Measurements from ENCODE around the gene MARCHF3.
"Not testable (repeated sequence)": the region's sequence is repeated elsewhere in the genome, so short reads cannot be mapped to it uniquely, and the experiment has no call there.

Gene MARCHF3

GRCh38 chr5:126911986-126912385 lies 118.4 kb downstream of the MARCHF3 start:
- DNase-seq (ENCODE audit: low read depth, low spot score): no peak
- no peaks in the 10 kb centered on the region for H3K9me3 ChIP-seq (ENCODE audit: low read depth, low read length)
- no peak overlapping the region for H3K9ac ChIP-seq (ENCODE audit: insufficient read length)
- no peaks in the 10 kb centered on the region for H3K36me3 ChIP-seq (ENCODE audit: insufficient read depth, low read length)
- TF ChIP-seq FOXP2 (optimal IDR thresholded peaks at IDR 0.05; ENCODE audit: control extremely low read depth, extremely low read length, insufficient read depth) (no peak), POLR2AphosphoS5 (IDR thresholded peaks at IDR 0.05; ENCODE audit: borderline replicate concordance, low read depth, low read length) (no peak), EZH2 (IDR thresholded peaks at IDR 0.05) (no peak)
- no peak overlapping the region for H3K4me3 ChIP-seq
- H3K27ac ChIP-seq: no peak overlapping the region

GRCh38 chr5:126909856-126910255 lies 120.5 kb downstream of the MARCHF3 start:
- no peak overlapping the region for H3K9ac ChIP-seq (ENCODE audit: insufficient read length)
- no peak for DNase-seq (ENCODE audit: low read depth, low spot score)
- no peaks in the 10 kb centered on the region for H3K36me3 ChIP-seq (ENCODE audit: insufficient read depth, low read length)
- H3K27ac ChIP-seq: no peak overlapping the region
- H3K4me3 ChIP-seq: no peak overlapping the region
- TF ChIP-seq POLR2AphosphoS5 (IDR thresholded peaks at IDR 0.05; ENCODE audit: borderline replicate concordance, low read depth, low read length): no peak
- TF ChIP-seq FOXP2 (optimal IDR thresholded peaks at IDR 0.05; ENCODE audit: control extremely low read depth, extremely low read length, insufficient read depth): no peak
- TF ChIP-seq EZH2 (IDR thresholded peaks at IDR 0.05): no peak
- no peaks in the 10 kb centered on the region for H3K9me3 ChIP-seq (ENCODE audit: low read depth, low read length)

GRCh38 chr5:126904407-126904806 lies 126.0 kb downstream of the MARCHF3 start:
- H3K36me3 ChIP-seq (ENCODE audit: insufficient read depth, low read length); H3K9ac ChIP-seq (ENCODE audit: insufficient read length); H3K27ac ChIP-seq; H3K4me3 ChIP-seq; DNase-seq (ENCODE audit: low read depth, low spot score); H3K9me3 ChIP-seq (ENCODE audit: low read depth, low read length): not testable (repeated sequence)

GRCh38 chr5:126900796-126901195 lies 129.6 kb downstream of the MARCHF3 start:
- no peak for DNase-seq (ENCODE audit: low read depth, low spot score)
- Histone ChIP-seq H3K9ac (ENCODE audit: insufficient read length) (no peak overlapping the region), H3K36me3 (ENCODE audit: insufficient read depth, low read length) (no peaks in the 10 kb centered on the region), H3K4me3 (no peak overlapping the region), H3K27ac (no peak overlapping the region), H3K9me3 (ENCODE audit: low read depth, low read length) (no peaks in the 10 kb centered on the region)
- TF ChIP-seq FOXP2 (optimal IDR thresholded peaks at IDR 0.05; ENCODE audit: control extremely low read depth, extremely low read length, insufficient read depth) (no peak), EZH2 (IDR thresholded peaks at IDR 0.05) (no peak), POLR2AphosphoS5 (IDR thresholded peaks at IDR 0.05; ENCODE audit: borderline replicate concordance, low read depth, low read length) (no peak)

- Histone ChIP-seq H3K9ac (ENCODE audit: insufficient read length) (no peak overlapping the region), H3K4me3 (no peak overlapping the region), H3K27ac (no peak overlapping the region), H3K9me3 (ENCODE audit: low read depth, low read length) (no peaks in the 10 kb centered on the region), H3K36me3 (ENCODE audit: insufficient read depth, low read length) (no peaks in the 10 kb centered on the region)
- no peak for DNase-seq (ENCODE audit: low read depth, low spot score)
- TF ChIP-seq EZH2 (IDR thresholded peaks at IDR 0.05) (no peak), FOXP2 (optimal IDR thresholded peaks at IDR 0.05; ENCODE audit: control extremely low read depth, extremely low read length, insufficient read depth) (no peak), POLR2AphosphoS5 (IDR thresholded peaks at IDR 0.05; ENCODE audit: borderline replicate concordance, low read depth, low read length) (no peak)
Observed at GRCh38 chr5:126899476-126899875, 130.9 kb downstream of the MARCHF3 start.

- no peak overlapping the region for H3K4me3 ChIP-seq
- DNase-seq (ENCODE audit: low read depth, low spot score): no peak
- no peaks in the 10 kb centered on the region for H3K36me3 ChIP-seq (ENCODE audit: insufficient read depth, low read length)
- no peaks in the 10 kb centered on the region for H3K9me3 ChIP-seq (ENCODE audit: low read depth, low read length)
- TF ChIP-seq FOXP2 (optimal IDR thresholded peaks at IDR 0.05; ENCODE audit: control extremely low read depth, extremely low read length, insufficient read depth): no peak
- no peak for TF ChIP-seq POLR2AphosphoS5 (IDR thresholded peaks at IDR 0.05; ENCODE audit: borderline replicate concordance, low read depth, low read length)
- TF ChIP-seq EZH2 (IDR thresholded peaks at IDR 0.05): no peak
- H3K27ac ChIP-seq: no peak overlapping the region
- no peak overlapping the region for H3K9ac ChIP-seq (ENCODE audit: insufficient read length)
Observed at GRCh38 chr5:126897851-126898630, 132.3 kb downstream of the MARCHF3 start.

GRCh38 chr5:126896170-126896702 lies 134.1 kb downstream of the MARCHF3 start:
- Histone ChIP-seq H3K27ac (no peak overlapping the region), H3K9me3 (ENCODE audit: low read depth, low read length) (no peaks in the 10 kb centered on the region), H3K4me3 (no peak overlapping the region), H3K9ac (ENCODE audit: insufficient read length) (no peak overlapping the region), H3K36me3 (ENCODE audit: insufficient read depth, low read length) (no peaks in the 10 kb centered on the region)
- TF ChIP-seq EZH2 (IDR thresholded peaks at IDR 0.05) (no peak), FOXP2 (optimal IDR thresholded peaks at IDR 0.05; ENCODE audit: control extremely low read depth, extremely low read length, insufficient read depth) (no peak), POLR2AphosphoS5 (IDR thresholded peaks at IDR 0.05; ENCODE audit: borderline replicate concordance, low read depth, low read length) (no peak)
- no peak for DNase-seq (ENCODE audit: low read depth, low spot score)

GRCh38 chr5:126895712-126896111 lies 134.6 kb downstream of the MARCHF3 start:
- H3K9ac ChIP-seq (ENCODE audit: insufficient read length); DNase-seq (ENCODE audit: low read depth, low spot score); H3K9me3 ChIP-seq (ENCODE audit: low read depth, low read length); H3K4me3 ChIP-seq; H3K27ac ChIP-seq; H3K36me3 ChIP-seq (ENCODE audit: insufficient read depth, low read length): not testable (repeated sequence)

GRCh38 chr5:126890414-126890813 lies 139.9 kb downstream of the MARCHF3 start:
- not testable (repeated sequence) for H3K27ac ChIP-seq; DNase-seq (ENCODE audit: low read depth, low spot score); H3K4me3 ChIP-seq; H3K36me3 ChIP-seq (ENCODE audit: insufficient read depth, low read length); H3K9me3 ChIP-seq (ENCODE audit: low read depth, low read length); H3K9ac ChIP-seq (ENCODE audit: insufficient read length)

All from SK-N-MC (cell line).